Mammary epithelial cell (primary cell): Measurements from ENCODE around the gene ASS1.
"Not testable (repeated sequence)": the region's sequence is repeated elsewhere in the genome, so short reads cannot be mapped to it uniquely, and the experiment has no call there.

Experiments
- CTCF ChIP-seq, 2 donors: IDR thresholded peaks in 1 of 2; conservative IDR thresholded peaks in 1 of 2; 2 replicates each; pipeline ENCODE4 v1.5.1; 2011 to 2012; ENCODE audit warnings: inconsistent platforms in 2 of 2, low read length in 2 of 2, mild to moderate bottlenecking in 2 of 2, control low read depth in 1 of 2, low read depth in 1 of 2; ENCODE audit not compliant: insufficient read depth in 1 of 2; ENCODE audit errors: extremely low read depth in 1 of 2
- EZH2 ChIP-seq: IDR thresholded peaks from 2 replicates; pipeline ENCODE4 v1.6.1; 2012; ENCODE audit warnings: low read length, inconsistent platforms, borderline replicate concordance

DNA sequence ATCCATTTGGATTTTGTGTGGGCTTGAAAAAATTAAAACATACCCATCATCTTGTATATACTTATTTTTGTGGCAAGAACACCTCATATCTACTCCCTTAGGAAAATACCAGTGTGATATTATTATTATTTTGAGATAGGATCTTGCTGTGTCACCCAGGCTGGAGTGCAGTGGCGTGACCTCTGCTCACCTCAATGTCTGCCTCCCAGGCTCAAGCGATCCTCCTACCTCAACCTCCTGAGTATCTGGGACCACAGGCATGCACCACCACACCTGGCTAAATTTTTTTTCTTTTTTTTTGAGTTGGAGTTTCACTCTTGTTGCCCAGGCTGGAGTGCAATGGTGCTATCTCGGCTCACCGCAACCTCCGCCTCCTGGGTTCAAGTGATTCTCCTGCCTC lies 10.1 kb upstream of the ASS1 start:
- not testable (repeated sequence) for TF ChIP-seq CTCF (conservative IDR thresholded peaks at IDR 0.05 in 1 of 2, IDR thresholded peaks at IDR 0.05 in 1 of 2; ENCODE audit: extremely low read depth in 1 of 2, insufficient read depth in 1 of 2, low read depth in 1 of 2, low read length in 2 of 2); EZH2
